SK-MEL-5 (cell line): ENCODE measurements around the gene B4GALT3. TPM values are rescaled to one million over a fixed set of nuclear protein-coding genes. Genes with fewer than 3 reads are reported as not detected.

Experiments
- DNase-seq: peaks from one replicate; pipeline ENCODE4 v3.0.0-alpha.2; 2016; ENCODE audit warnings: low read depth, low spot score
- in situ Hi-C: cut with HindIII; loops from 2 replicates; pipeline ENCODE4 v1.10.0; 2016; ENCODE audit warnings: low sequenced_read_pairs, high pct_unique_total_duplicates, low pct_unique_long_range_greater_than_20kb
- total RNA-seq: library from RNA; depleted of rRNA; stranded (reverse); fragments of >200 nt; shearing (Covaris generic); gene quantifications from 2 replicates; pipeline ENCODE4 v1.2.3, GENCODE V29; 2014

Gene B4GALT3
- total RNA-seq, 1 experiment from 2014 or later: 55.9 TPM

GRCh38 chr1:161193561-161194235 is 16.4 kb upstream of the B4GALT3 start:
- DNase-seq: no peak
- in situ Hi-C loops: no loop called here

GRCh38 chr1:161192476-161193465 is 15.5 kb upstream of the B4GALT3 start:
- in situ Hi-C loops: no loop called here
- DNase-seq: peak; percentile 84

- in situ Hi-C loops: no loop called here
These were observed 14.7 kb upstream of the B4GALT3 start for GRCh38 chr1:161191971-161192370.

GRCh38 chr1:161190962-161191521 is 13.7 kb upstream of the B4GALT3 start:
- in situ Hi-C loops: no loop called here
- no peak for DNase-seq

More at GRCh38 chr1:161191971-161192370, 14.7 kb upstream of the B4GALT3 start:
- DNase-seq: no peak

- in situ Hi-C loops: no loop called here
These were observed 11.7 kb upstream of the B4GALT3 start for GRCh38 chr1:161189036-161189435.

GRCh38 chr1:161188381-161188780 is 11.1 kb upstream of the B4GALT3 start:
- DNase-seq: no peak
- in situ Hi-C loops: no loop called here

More at GRCh38 chr1:161189036-161189435, 11.7 kb upstream of the B4GALT3 start:
- no peak for DNase-seq

- DNase-seq: no peak
- in situ Hi-C loops: no loop called here
These were observed 10.0 kb upstream of the B4GALT3 start for GRCh38 chr1:161187311-161187710.

- no peak for DNase-seq
- in situ Hi-C loops: no loop called here
These were observed 8.5 kb upstream of the B4GALT3 start for GRCh38 chr1:161185732-161186311.

GRCh38 chr1:161185282-161185682 is 8.0 kb upstream of the B4GALT3 start:
- in situ Hi-C loops: no loop called here
- DNase-seq: peak; percentile 94

- in situ Hi-C loops: no loop called here
- no peak for DNase-seq
These were observed 4.9 kb upstream of the B4GALT3 start for GRCh38 chr1:161182214-161182613.

- DNase-seq: peak; percentile 62
- in situ Hi-C loops: no loop called here
These were observed 3.3 kb upstream of the B4GALT3 start for GRCh38 chr1:161180639-161181038.

GRCh38 chr1:161179698-161180097 is 2.4 kb upstream of the B4GALT3 start:
- no peak for DNase-seq
- in situ Hi-C loops: no loop called here

GRCh38 chr1:161177936-161178244 is 583 bp upstream of the B4GALT3 start:
- in situ Hi-C loops: no loop called here
- no peak for DNase-seq

GRCh38 chr1:161176468-161177111 is 717 bp downstream of the B4GALT3 start:
- in situ Hi-C loops: no loop called here
- DNase-seq: no peak

- no peak for DNase-seq
- in situ Hi-C loops: no loop called here
These were observed 1.4 kb downstream of the B4GALT3 start for GRCh38 chr1:161175771-161176453.

GRCh38 chr1:161174911-161175310 is 2.4 kb downstream of the B4GALT3 start:
- in situ Hi-C loops: no loop called here

GRCh38 chr1:161173711-161174110 is 3.6 kb downstream of the B4GALT3 start:
- in situ Hi-C loops: no loop called here
- no peak for DNase-seq

More at GRCh38 chr1:161174911-161175310, 2.4 kb downstream of the B4GALT3 start:
- DNase-seq: no peak
